Hindlimb muscle (tissue), 1 donor: ENCODE results near the gene CHFR. TPM values are rescaled to one million over a fixed set of nuclear protein-coding genes. Genes with fewer than 3 reads are reported as not detected.
"Not testable (repeated sequence)": the region's sequence is repeated elsewhere in the genome, so short reads cannot be mapped to it uniquely, and the experiment has no call there.

Source experiments
- DNase-seq: peaks from one replicate; pipeline ENCODE4 v3.0.0-alpha.2; 2013
- polyA plus RNA-seq: library from polyadenylated mRNA; unstranded; fragments of 120-200 nt; gene quantifications from one replicate; pipeline ENCODE4 v1.2.1, GENCODE V29; 2013; ENCODE audit not compliant: insufficient read length

Gene CHFR
- polyA plus RNA-seq, 1 donor = 20.0 TPM

GRCh38 chr12:132838410-132839080 is 48.9 kb downstream of the CHFR start:
- no peak for DNase-seq

DNA sequence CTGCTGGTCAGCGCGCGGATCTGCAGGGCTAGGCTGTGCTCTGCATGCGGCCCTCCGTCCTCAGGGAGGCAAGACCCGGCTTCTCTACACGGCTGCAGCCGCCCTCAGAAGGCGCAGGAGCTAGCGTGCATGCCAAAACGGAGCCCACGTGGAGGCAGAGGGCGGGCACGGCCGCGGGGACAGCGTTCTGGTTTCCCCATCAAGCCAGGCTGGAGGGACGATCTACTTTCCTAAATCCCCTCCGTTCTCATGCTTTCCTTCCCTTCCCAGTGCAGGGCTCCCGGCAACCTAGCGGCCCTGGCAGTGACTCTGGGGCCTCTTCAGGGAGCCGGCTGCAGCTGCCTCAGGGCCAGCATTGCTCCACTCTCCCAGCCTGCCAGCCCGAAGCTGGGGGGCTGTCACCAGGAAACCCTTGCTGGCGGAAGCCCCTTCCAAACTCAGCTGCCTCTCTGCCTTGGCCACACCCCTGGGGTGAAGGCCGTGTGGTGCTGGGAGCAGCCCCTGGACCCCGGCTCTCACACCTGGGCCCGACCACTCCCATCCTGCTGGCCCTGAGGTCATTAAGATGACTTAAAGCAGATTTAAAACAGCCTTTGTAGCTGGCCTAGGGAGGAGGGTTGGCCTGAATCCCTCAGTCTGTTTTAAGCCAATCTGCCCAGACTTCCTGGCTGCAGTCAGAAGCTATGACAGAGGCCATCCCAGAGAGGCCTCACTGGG is 49.6 kb downstream of the CHFR start:
- DNase-seq = peak; percentile 63

- DNase-seq = no peak
These were observed 50.5 kb downstream of the CHFR start for GRCh38 chr12:132836795-132837331.

DNA sequence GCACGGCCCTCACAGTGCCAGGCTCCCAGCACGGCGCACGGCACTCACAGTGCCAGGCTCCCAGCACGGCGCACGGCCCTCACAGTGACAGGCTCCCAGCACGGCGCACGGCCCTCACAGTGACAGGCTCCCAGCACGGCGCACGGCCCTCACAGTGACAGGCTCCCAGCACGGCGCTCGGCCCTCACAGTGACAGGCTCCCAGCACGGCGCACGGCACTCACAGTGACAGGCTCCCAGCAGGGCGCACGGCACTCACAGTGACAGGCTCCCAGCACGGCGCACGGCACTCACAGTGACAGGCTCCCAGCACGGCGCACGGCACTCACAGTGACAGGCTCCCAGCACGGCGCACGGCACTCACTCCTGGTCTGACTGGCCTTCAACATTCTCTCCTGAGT is 51.2 kb downstream of the CHFR start:
- not testable (repeated sequence) for DNase-seq

- DNase-seq = no peak
These were observed 52.1 kb downstream of the CHFR start for GRCh38 chr12:132835076-132836025.

- DNase-seq = no peak
These were observed 53.2 kb downstream of the CHFR start for GRCh38 chr12:132834181-132834711.

DNA sequence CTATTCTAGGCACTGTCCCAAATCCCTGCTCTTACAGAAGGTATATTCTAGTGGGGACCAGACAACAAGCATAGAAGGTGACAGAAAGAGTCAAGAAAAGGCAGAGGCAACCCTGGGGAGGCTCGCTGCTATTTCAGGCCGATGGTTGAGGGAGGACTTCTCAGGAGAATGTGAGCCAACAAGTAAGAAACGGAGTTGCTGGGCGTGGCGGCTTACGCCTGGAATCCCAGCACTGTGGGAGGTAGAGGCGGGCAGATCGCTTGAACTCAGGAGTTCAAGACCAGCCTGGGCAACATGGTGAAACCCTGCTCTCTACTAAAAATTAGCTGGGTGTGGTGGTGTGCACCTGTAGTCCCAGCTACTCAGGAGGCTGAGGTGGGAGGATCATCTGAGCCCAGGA is 54.1 kb downstream of the CHFR start:
- DNase-seq = no peak

DNA sequence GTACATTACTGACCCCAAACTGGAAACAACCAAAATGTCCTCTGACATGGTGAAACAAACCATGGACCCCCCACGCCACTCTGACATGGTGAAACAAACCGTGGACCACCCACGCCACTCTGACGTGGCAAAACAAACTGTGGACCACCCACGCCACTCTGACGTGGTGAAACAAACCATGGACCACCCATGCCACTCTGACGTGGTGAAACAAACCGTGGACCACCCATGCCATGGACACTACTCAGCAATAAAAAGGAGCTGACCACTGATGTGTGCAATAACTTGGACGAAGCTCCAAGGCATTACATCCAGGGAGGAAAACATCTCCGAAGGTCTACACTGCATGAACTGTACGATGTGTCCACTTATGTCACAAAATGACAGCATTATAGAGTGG is 55.6 kb downstream of the CHFR start:
- no peak for DNase-seq

DNA sequence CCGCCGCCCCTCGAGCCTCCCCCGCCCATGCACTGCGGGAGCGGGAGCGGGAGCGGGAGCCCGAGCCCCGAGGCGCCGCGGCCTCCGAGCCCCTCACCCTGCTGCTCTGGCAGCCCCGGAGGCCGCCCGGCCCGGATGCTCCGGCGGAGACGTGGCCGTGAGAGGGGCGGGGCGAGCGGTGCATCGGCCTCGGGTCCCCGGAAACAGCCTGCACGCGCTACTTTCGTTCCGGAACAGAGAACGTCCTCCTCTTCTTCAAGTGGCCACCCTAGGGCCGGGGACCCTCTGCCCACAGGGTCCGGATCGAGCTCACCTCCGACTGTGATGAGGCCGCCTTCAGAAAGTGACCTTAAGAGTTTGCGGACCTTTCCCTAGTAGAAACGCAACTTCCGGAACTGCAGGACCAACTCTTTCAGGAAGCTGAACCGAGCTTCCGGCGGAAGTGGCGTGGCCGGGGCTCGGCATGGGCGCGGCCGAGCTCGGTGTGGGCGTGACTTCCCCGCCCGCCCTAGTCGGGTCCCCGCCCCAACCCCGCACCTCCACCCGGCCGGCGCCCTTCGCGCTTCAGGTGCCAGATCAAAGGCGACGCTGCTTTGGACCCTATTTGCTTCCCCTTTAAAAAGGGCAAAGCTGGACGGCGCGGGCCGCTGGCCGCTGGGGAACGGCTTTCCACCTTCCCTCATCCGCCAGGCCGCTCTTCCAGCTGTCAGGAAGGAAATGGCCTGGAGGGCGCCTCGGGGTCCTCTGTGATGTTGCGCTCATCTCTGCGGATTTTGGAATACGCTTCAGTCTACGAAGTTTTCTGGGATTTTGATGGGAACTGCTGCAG is 58.5 kb downstream of the CHFR start, which contains the start of gene GOLGA3:
GOLGA3 (minus strand) TSS at position 164 of the 829 bp plus-strand sequence. CDS start 6,741 bp downstream, outside the sequence.
- DNase-seq = peak; percentile 96

- peak; percentile 35 for DNase-seq
These were observed 59.4 kb downstream of the CHFR start for GRCh38 chr12:132827763-132828703.

DNA sequence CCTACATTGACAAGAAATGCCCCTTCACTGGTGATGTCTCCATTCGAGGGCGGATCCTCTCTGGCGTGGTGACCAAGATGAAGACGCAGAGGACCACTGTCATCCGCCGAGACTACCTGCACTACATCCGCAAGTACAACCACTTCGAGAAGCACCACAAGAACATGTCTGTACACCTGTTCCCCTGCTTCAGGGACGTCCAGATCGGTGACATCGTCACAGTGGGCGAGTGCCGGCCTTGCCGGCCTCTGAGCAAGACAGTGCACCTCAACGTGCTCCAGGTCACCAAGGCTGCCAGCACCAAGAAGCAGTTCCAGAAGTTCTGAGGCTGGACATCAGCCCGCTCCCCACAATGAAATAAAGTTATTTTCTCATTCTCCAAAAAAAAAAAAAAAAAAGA is 61.5 kb downstream of the CHFR start:
- no peak for DNase-seq

GRCh38 chr12:132825089-132825488 is 62.3 kb downstream of the CHFR start:
- no peak for DNase-seq

- DNase-seq = no peak
These were observed 63.4 kb downstream of the CHFR start for GRCh38 chr12:132824053-132824452.

- DNase-seq = no peak
These were observed 68.8 kb downstream of the CHFR start for GRCh38 chr12:132818562-132818961.

DNA sequence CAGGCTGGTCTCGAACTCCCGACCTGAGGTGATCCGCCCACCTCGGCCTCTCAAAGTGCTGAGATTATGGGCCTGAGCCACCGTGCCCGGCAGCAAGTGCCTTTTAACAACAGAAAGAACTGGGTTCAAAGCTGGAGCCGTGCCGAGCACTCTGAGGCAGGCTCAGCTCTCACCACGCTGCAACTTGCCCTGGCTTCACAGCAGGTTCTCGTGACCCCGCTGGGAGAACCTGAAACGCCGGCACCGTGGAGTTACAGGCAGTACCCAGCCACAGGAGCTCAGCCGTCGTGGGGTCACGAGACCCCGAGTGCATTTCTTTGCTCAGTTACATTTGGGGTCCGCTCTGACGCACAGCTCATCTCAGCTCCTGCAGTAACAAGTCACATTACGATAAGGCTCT is 73.2 kb downstream of the CHFR start:
- no peak for DNase-seq

GRCh38 chr12:132813443-132813842 is 74.0 kb downstream of the CHFR start:
- DNase-seq = no peak

DNA sequence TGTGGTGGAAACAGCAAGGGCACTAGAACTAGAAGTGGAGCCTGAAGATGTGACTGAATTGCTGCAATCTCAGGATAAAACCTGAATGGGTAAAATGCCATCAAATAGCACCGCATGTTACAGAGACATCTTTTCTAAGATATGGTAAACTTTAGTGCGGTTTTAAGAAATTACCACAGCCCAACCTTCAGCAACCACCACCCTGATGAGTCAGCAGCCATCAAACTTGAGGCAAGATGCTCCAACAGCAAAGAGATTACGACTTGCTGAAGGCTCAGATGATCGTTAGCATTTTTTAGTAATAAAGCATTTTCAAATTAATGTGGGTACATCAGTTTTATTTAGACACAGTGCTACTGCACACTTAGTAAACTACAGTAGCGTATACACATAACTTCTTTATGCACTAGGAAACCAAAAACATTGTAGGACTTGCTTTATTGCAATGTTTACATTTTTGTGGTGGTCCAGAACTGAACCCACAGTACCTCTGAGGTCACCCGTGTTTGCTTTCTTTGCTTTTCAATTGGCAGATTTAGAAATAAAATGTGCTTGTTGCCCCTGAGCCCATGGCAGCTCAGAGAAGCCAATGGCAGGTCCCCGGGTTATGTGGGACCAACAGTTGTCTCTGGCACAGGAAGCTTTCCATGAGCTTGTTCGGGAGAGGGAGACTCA is 74.6 kb downstream of the CHFR start:
- DNase-seq = no peak

- DNase-seq = not testable (repeated sequence)
These were observed 78.0 kb downstream of the CHFR start for GRCh38 chr12:132809391-132809790.

DNA sequence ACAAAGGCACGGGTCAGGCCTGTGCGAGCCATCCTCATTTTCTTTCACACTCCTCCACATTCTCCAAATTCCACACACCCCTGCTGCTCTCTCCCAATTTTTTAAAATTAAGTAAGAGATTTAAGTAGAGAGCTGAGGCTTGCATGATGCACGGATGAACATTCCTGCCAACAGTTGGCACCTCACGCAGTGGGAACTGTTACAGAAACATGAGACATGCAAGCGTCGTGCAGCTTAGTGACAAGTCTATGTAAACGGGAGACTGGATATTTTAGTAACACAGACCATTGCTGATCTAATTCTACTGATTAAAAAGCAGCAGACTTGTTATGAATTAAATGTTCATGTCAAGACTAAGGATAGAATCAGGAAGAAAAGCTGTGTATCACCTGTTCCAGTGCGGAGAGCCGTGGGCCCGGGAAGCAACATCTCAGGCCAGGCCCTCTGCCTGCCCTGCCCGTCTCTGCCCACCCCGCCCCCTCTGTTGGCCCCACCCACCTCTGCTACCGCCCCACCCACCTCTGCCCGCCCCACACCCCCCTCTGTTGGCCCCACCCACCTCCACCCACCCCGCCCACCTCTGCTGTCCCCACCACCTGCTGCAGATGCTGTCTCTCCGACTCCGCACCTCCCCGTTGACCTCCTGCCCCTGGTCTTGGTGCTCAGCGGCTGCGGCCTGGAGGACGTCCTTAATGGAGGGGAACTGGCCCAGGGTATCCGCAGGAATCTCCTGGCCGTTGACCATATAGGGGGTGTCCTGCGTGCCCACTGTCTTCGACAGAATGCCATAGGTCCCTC is 79.9 kb downstream of the CHFR start:
- no peak for DNase-seq
